Ectodermal cell (in vitro differentiated cells): ENCODE measurements around the gene GALNT14.

Source experiments
- H3K27ac ChIP-seq: 2 replicates; pipeline ENCODE4 v1.7.0; 2013; ENCODE audit warnings: mild to moderate bottlenecking, low read depth, low read length; ENCODE audit not compliant: insufficient read depth, poor library complexity, severe bottlenecking
- H3K27me3 ChIP-seq: 2 replicates; pipeline ENCODE4 v1.7.0; 2013; ENCODE audit warnings: mild to moderate bottlenecking, low read length; ENCODE audit not compliant: insufficient read depth, control insufficient read depth, poor library complexity, severe bottlenecking
- H3K36me3 ChIP-seq: one replicate; pipeline ENCODE4 v1.7.0; 2013; ENCODE audit warnings: low read length; ENCODE audit not compliant: control insufficient read depth, insufficient read depth
- H3K4me1 ChIP-seq: one replicate; pipeline ENCODE4 v1.7.0; 2013; ENCODE audit warnings: low read length; ENCODE audit not compliant: control insufficient read depth, insufficient read depth
- H3K4me3 ChIP-seq: 2 replicates; pipeline ENCODE4 v1.7.0; 2013; ENCODE audit warnings: low read depth, low read length, control low read depth; ENCODE audit not compliant: insufficient read depth
- H3K9me3 ChIP-seq: 2 replicates; pipeline ENCODE4 v1.7.0; 2013; ENCODE audit warnings: mild to moderate bottlenecking, low read length, moderate library complexity; ENCODE audit not compliant: control insufficient read depth
- WGBS, 2 experiments: methylation state at CpG; one replicate each; pipeline ENCODE4 v1.1.7; 2013; ENCODE audit warnings: missing lambda C conversion rate in 2 of 2; 5-methylcytosine and 5-hydroxymethylcytosine counted together

The GALNT14 gene

DNA sequence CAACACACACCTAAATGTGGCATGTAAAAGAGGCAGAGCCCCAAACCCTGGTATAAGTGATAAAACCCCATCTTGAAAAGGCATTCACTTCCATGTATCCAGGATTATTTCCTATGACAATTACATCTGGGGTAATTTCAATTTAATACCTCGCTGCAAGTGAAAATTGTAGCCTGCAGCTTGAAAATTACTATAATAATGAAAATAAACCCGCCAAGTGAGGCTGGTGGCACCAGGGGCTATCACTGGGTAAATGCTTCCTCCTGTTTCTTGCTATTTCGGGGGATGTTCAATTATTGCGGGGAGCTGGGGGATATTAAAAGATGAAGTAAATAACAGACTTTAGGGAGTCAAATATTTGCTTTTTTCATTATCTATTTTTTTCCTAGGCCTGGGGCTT is 171.5 kb downstream of the GALNT14 start:
- no peak overlapping the region for H3K4me3 ChIP-seq
- H3K27me3 ChIP-seq: no peaks in the 10 kb centered on the region
- H3K36me3 ChIP-seq: no peaks in the 10 kb centered on the region
- no peaks in the 10 kb centered on the region for H3K9me3 ChIP-seq
- H3K27ac ChIP-seq: no peak overlapping the region
- WGBS, 2 experiments: 89 to 95% methylated on average over 4 of the region's 4 CpGs
- no peaks in the 10 kb centered on the region for H3K4me1 ChIP-seq

GRCh38 chr2:30965022-30965531 is 173.2 kb downstream of the GALNT14 start:
- Histone ChIP-seq H3K4me3 (no peak overlapping the region), H3K27me3 (no peaks in the 10 kb centered on the region), H3K9me3 (no peaks in the 10 kb centered on the region), H3K27ac (no peak overlapping the region), H3K36me3 (no peaks in the 10 kb centered on the region), H3K4me1 (no peaks in the 10 kb centered on the region)
- 93 to 96% methylated on average over 10 of the region's 10 CpGs for WGBS, 2 experiments

DNA sequence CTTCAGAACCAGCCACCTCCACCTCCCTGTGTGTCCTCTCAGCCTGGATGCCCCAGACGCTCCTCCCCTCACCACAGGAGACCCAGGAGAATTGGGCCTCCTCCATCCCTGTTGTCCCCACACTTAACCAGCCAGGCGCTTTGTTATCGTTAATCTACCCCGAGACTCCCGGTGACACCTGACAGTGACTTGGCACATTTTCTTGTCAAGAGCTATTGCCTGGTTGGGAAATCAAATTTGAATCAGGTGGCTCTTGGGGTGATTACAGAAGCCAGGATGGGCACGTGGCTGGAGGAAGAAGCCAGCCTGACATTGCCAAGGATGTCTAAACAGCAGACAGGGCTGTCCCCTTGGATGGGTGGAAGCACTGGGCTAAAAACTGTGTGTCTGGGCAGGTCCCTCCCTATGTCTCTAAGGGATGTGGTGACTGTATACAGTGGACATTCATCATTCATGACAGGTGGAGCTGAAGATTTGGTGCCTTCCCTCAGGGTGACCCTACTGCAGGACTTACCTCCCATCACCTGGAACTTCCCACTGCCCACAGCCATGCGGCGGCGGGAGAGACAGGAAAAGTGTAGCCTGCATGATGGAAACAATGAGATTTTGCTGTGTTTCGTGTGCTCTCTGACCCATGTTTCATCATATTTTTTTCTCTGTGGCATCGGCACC is 173.8 kb downstream of the GALNT14 start:
- Histone ChIP-seq H3K27ac (no peak overlapping the region), H3K27me3 (no peaks in the 10 kb centered on the region), H3K4me1 (no peaks in the 10 kb centered on the region), H3K36me3 (no peaks in the 10 kb centered on the region), H3K4me3 (no peak overlapping the region), H3K9me3 (no peaks in the 10 kb centered on the region)
- WGBS, 2 experiments: 90 to 93% methylated on average over 11 of the region's 11 CpGs

DNA sequence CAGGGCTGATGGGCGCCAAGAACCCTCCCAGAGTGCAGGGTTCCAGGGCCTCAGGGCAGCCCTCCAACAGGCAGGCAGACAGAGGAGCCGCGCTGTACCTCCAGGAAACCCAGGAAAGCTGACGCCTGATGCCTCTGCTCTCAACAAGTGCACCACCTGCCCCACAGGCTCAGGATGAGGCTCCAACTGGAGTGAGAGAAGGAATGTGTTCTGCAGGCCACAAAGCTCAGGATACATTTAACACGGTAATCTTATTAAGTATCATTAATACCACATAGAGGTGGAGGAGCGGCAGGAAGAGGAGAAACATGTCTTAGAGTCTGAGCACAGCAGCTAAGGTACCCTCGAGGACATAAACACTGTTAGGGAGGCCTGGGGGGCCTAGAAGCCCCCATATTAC is 175.1 kb downstream of the GALNT14 start:
- H3K36me3 ChIP-seq: no peaks in the 10 kb centered on the region
- 94 to 95% methylated on average over 6 to 7 of the region's 7 CpGs for WGBS, 2 experiments
- peaks cover 10% of the 10 kb centered on the region for H3K4me1 ChIP-seq
- no peak overlapping the region for H3K27ac ChIP-seq
- H3K9me3 ChIP-seq: no peaks in the 10 kb centered on the region
- no peak overlapping the region for H3K4me3 ChIP-seq
- H3K27me3 ChIP-seq: no peaks in the 10 kb centered on the region

GRCh38 chr2:30960213-30960612 is 178.0 kb downstream of the GALNT14 start:
- Histone ChIP-seq H3K27me3 (no peaks in the 10 kb centered on the region), H3K36me3 (no peaks in the 10 kb centered on the region), H3K9me3 (no peaks in the 10 kb centered on the region), H3K4me3 (no peak overlapping the region), H3K4me1 (peaks cover 10% of the 10 kb centered on the region), H3K27ac (no peak overlapping the region)
- WGBS, 2 experiments: 94 to 97% methylated on average over 10 of the region's 10 CpGs

- Histone ChIP-seq H3K27ac (no peak overlapping the region), H3K27me3 (no peaks in the 10 kb centered on the region), H3K4me1 (peaks cover 10% of the 10 kb centered on the region), H3K9me3 (no peaks in the 10 kb centered on the region), H3K36me3 (no peaks in the 10 kb centered on the region), H3K4me3 (no peak overlapping the region)
- WGBS, 2 experiments: 90 to 98% methylated on average over 3 of the region's 3 CpGs
Observed at GRCh38 chr2:30959653-30960052, 178.6 kb downstream of the GALNT14 start.

DNA sequence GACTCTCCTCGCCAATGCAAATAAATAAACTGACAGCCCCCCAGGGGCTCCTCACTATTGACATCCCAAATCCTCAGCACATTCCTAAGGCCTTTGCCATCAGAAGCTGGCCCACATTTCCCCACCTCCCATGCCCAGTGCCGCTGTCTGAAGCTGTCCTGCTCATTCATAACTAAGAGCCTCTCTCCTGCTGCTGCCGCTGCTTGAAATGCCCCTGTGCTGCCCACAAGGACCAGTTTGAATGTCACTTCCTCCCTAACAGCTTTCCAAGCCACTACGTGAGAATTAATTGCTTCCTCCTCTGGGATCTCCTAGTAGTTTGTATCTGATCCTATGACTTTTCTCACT is 179.3 kb downstream of the GALNT14 start:
- Histone ChIP-seq H3K27me3 (no peaks in the 10 kb centered on the region), H3K27ac (peak overlapping the region; percentile 2), H3K4me3 (no peak overlapping the region), H3K4me1 (peaks cover 10% of the 10 kb centered on the region), H3K9me3 (no peaks in the 10 kb centered on the region), H3K36me3 (no peaks in the 10 kb centered on the region)
- 39 to 47% methylated on average over 4 of the region's 4 CpGs for WGBS, 2 experiments

DNA sequence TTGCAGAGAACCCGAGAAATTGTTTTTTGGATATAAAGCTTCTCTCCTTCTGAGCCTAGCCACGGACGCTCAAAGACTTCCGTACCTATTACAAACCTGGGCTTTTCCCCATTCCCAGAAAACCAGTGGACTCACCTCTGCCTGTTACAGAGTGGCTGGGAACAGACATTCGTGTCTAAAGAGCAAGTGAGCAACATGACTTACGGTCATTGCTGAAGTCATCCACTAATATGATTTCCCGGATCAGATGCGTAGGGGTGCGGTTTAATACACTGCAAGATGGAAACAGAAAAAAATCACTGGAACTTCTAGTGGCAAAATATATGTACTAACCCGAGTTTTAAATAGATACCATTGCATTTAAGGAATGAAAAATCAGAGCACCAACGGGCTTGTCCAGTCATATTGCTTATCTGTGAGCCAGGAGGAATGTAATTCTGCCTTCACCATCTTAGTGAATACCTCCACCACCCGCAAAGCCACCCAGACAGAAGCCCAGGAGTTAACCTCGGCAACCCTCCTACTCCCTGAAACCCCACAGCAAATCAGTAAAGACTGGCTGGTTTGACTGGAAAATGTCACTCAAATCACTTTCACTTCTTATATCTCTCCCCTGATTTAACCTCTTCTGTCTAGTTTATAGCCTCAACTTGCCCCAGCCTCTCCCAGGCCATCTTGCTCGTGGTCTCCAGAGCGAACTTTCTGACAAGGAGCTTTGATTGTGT is 179.9 kb downstream of the GALNT14 start:
- no peaks in the 10 kb centered on the region for H3K36me3 ChIP-seq
- no peak overlapping the region for H3K4me3 ChIP-seq
- no peaks in the 10 kb centered on the region for H3K9me3 ChIP-seq
- 79 to 84% methylated on average over 15 of the region's 15 CpGs for WGBS, 2 experiments
- no peak overlapping the region for H3K27ac ChIP-seq
- no peaks in the 10 kb centered on the region for H3K27me3 ChIP-seq
- peaks cover 10% of the 10 kb centered on the region for H3K4me1 ChIP-seq

GRCh38 chr2:30957591-30957990 is 180.6 kb downstream of the GALNT14 start:
- peaks cover 10% of the 10 kb centered on the region for H3K4me1 ChIP-seq
- no peak overlapping the region for H3K4me3 ChIP-seq
- WGBS, 2 experiments: 96 to 98% methylated on average over 5 of the region's 5 CpGs

DNA sequence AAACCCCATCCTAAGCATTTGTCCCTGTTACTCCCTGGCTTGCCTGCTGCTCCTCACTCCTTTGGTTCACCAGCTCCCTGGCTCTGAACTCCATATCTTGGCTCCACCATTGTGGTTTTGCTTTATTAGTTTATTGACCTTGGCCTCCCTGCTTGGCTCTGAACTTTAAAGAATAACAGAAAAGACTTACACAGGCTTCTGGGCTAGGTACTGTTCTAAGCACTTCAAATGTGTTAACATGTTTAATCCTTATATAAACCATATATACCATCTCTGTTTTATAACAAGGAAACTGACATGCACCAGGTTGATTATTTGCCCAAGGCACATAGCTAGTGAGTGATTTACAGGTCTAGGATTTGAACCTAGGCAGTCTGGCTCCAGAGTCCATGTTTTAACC is 181.2 kb downstream of the GALNT14 start:
- Histone ChIP-seq H3K9me3 (no peaks in the 10 kb centered on the region), H3K27ac (no peak overlapping the region), H3K4me1 (peaks cover 10% of the 10 kb centered on the region), H3K36me3 (no peaks in the 10 kb centered on the region), H3K27me3 (no peaks in the 10 kb centered on the region), H3K4me3 (no peak overlapping the region)

More at GRCh38 chr2:30957591-30957990, 180.6 kb downstream of the GALNT14 start:
- no peaks in the 10 kb centered on the region for H3K36me3 ChIP-seq
- no peaks in the 10 kb centered on the region for H3K9me3 ChIP-seq
- H3K27me3 ChIP-seq: no peaks in the 10 kb centered on the region
- no peak overlapping the region for H3K27ac ChIP-seq
